ENCODE data around the gene C5orf46.

C5orf46 gene

DNA sequence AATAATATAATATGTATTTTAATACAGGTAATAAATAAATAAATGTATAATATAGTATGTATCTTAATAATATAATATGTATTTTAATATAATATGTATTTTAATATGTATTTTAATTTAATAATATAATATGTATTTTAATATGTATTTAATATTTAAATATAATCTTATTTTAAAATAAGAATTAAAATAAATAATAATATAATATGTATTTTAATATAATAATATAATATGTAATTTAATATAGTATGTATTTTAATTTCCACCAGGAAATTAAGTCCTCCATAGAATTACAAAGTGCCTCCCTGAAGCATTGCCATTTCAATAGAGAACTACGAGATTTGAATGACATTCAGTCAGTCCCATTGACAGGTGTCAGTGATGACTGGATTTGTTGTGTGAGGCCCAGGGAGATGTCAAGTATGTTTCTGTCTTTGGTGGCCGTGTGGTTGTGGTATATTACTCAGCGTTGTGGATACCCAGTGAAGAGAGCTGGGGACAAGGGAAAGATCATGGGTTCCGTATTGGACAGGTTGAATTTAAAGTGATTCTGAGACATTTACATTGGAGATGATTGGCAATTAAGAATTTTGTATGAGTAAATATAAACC lies 14.2 kb upstream of the C5orf46 start:
- no peak overlapping the region for H2AFZ ChIP-seq (ENCODE audit: low read depth, low read length)
- no peaks in the 10 kb centered on the region for H3K27me3 ChIP-seq (ENCODE audit: insufficient read depth, low read length, poor library complexity)
- no peaks in the 10 kb centered on the region for H3K9me3 ChIP-seq (ENCODE audit: insufficient read depth, low read length, severe bottlenecking)
- ATAC-seq (ENCODE audit: insufficient read depth, low read depth) (no peak), DNase-seq (no peak)
- no peaks in the 10 kb centered on the region for H4K20me1 ChIP-seq (ENCODE audit: insufficient read depth, low read length)
- TF ChIP-seq EZH2 (IDR thresholded peaks at IDR 0.05; ENCODE audit: borderline replicate concordance, low read depth, low read length, severe bottlenecking) (no peak), CTCF (IDR thresholded peaks at IDR 0.05; ENCODE audit: borderline replicate concordance, extremely low read depth, low read length, poor library complexity, severe bottlenecking) (no peak)
- no peak overlapping the region for H3K4me3 ChIP-seq (ENCODE audit: low read depth in 1 of 2, low read length in 2 of 2)
- H3K79me2 ChIP-seq (ENCODE audit: insufficient read depth, low read length) = no peaks in the 10 kb centered on the region
- H3K9ac ChIP-seq (ENCODE audit: low read depth, low read length) = no peak overlapping the region
- no peaks in the 10 kb centered on the region for H3K36me3 ChIP-seq (ENCODE audit: insufficient read depth, low read length)
- H3K27ac ChIP-seq (ENCODE audit: low read length) = no peak overlapping the region
- no peak overlapping the region for H3K4me2 ChIP-seq (ENCODE audit: insufficient read depth, low read length)
- no peaks in the 10 kb centered on the region for H3K4me1 ChIP-seq (ENCODE audit: insufficient read depth, low read length)

DNA sequence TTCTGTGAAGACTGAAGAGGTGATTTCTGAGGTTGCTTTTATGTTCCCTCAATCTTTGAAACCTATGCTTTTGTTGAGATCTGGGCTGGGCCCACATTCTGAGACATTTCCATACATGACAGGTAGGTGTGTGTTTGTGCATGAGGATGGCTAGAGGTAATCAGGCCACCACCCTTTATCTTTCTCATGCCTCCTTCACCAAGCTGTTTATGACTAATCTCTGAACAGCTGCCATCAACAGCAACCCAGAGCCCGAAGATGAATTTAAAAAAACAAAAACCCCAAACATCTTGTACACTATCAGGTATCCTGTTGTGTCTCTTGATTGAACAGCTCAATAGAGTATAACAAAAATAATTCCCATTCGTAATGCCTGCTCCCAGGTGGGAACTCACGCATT lies 12.6 kb upstream of the C5orf46 start:
- Histone ChIP-seq H3K4me3 (ENCODE audit: low read depth in 1 of 2, low read length in 2 of 2) (no peak overlapping the region), H3K9me3 (ENCODE audit: insufficient read depth, low read length, severe bottlenecking) (no peaks in the 10 kb centered on the region), H4K20me1 (ENCODE audit: insufficient read depth, low read length) (no peaks in the 10 kb centered on the region), H3K36me3 (ENCODE audit: insufficient read depth, low read length) (no peaks in the 10 kb centered on the region), H3K27me3 (ENCODE audit: insufficient read depth, low read length, poor library complexity) (no peaks in the 10 kb centered on the region), H3K9ac (ENCODE audit: low read depth, low read length) (no peak overlapping the region), H3K79me2 (ENCODE audit: insufficient read depth, low read length) (no peaks in the 10 kb centered on the region), H3K27ac (ENCODE audit: low read length) (no peak overlapping the region), H3K4me2 (ENCODE audit: insufficient read depth, low read length) (no peak overlapping the region), H3K4me1 (ENCODE audit: insufficient read depth, low read length) (no peaks in the 10 kb centered on the region), H2AFZ (ENCODE audit: low read depth, low read length) (no peak overlapping the region)
- DNase-seq (no peak), ATAC-seq (ENCODE audit: insufficient read depth, low read depth) (no peak)
- TF ChIP-seq CTCF (IDR thresholded peaks at IDR 0.05; ENCODE audit: borderline replicate concordance, extremely low read depth, low read length, poor library complexity, severe bottlenecking) (no peak), EZH2 (IDR thresholded peaks at IDR 0.05; ENCODE audit: borderline replicate concordance, low read depth, low read length, severe bottlenecking) (no peak)

DNA sequence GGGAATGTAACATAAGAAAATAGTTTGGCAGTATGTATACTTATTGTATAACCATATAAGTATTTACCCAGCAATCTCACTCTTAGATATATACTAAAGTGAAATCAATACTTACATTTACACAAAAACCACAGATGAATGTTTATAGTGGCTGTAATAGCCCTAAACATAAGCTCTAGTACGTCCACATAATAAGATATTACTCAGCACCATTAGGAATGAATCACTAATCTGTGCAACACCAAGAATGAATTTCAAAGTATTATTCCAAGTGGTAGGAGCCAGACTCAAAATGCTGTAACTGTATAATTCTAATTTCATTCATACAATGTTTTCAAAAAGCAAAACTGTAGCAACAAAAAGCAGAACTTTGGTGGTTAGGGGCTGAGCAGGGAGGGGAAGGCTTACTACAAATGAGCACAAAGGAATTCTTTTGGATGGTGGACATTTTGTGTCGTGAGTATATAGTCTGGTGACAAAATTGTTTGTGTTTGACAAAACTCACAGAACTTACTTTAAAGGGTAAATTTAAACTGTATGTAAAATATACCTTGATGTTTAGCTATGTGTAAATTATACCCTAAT lies 11.9 kb upstream of the C5orf46 start:
- no peak overlapping the region for H3K9ac ChIP-seq (ENCODE audit: low read depth, low read length)
- ATAC-seq (ENCODE audit: insufficient read depth, low read depth) = no peak
- no peaks in the 10 kb centered on the region for H3K79me2 ChIP-seq (ENCODE audit: insufficient read depth, low read length)
- DNase-seq = no peak
- TF ChIP-seq EZH2 (IDR thresholded peaks at IDR 0.05; ENCODE audit: borderline replicate concordance, low read depth, low read length, severe bottlenecking) (no peak), CTCF (IDR thresholded peaks at IDR 0.05; ENCODE audit: borderline replicate concordance, extremely low read depth, low read length, poor library complexity, severe bottlenecking) (no peak)
- no peak overlapping the region for H3K27ac ChIP-seq (ENCODE audit: low read length)
- H2AFZ ChIP-seq (ENCODE audit: low read depth, low read length) = no peak overlapping the region
- no peaks in the 10 kb centered on the region for H3K9me3 ChIP-seq (ENCODE audit: insufficient read depth, low read length, severe bottlenecking)
- no peak overlapping the region for H3K4me3 ChIP-seq (ENCODE audit: low read depth in 1 of 2, low read length in 2 of 2)
- H3K4me1 ChIP-seq (ENCODE audit: insufficient read depth, low read length) = no peaks in the 10 kb centered on the region
- no peak overlapping the region for H3K4me2 ChIP-seq (ENCODE audit: insufficient read depth, low read length)
- H3K27me3 ChIP-seq (ENCODE audit: insufficient read depth, low read length, poor library complexity) = no peaks in the 10 kb centered on the region
- no peaks in the 10 kb centered on the region for H3K36me3 ChIP-seq (ENCODE audit: insufficient read depth, low read length)
- no peaks in the 10 kb centered on the region for H4K20me1 ChIP-seq (ENCODE audit: insufficient read depth, low read length)
